Ovary (tissue), 9 donors: ENCODE measurements around the gene CAMKK2. TPM values are rescaled to one million over a fixed set of nuclear protein-coding genes. Genes with fewer than 3 reads are reported as not detected.
"Not testable (repeated sequence)": the region's sequence is repeated elsewhere in the genome, so short reads cannot be mapped to it uniquely, and the experiment has no call there.

Source experiments
- DNase-seq, 5 donors: peaks; one replicate each; pipeline ENCODE4 v3.0.0-alpha.2; 2019 to 2020
- H3K27ac ChIP-seq, 2 donors: fragments of 200-600 bp; one replicate each; pipeline versions ENCODE4 v1.5.1 to v1.8.0; 2019 to 2022
- H3K27me3 ChIP-seq: fragments of 200-600 bp; one replicate; pipeline ENCODE4 v1.8.0; 2022
- H3K36me3 ChIP-seq: fragments of 200-600 bp; sonication (generic); one replicate; pipeline ENCODE4 v1.5.1; 2019
- H3K4me1 ChIP-seq: one replicate; pipeline ENCODE4 v1.8.1; 2013; ENCODE audit warnings: mild to moderate bottlenecking, moderate library complexity; ENCODE audit not compliant: insufficient read depth
- H3K4me3 ChIP-seq: fragments of 200-600 bp; sonication (generic); one replicate; pipeline ENCODE4 v1.5.1; 2017
- H3K9me3 ChIP-seq, 2 donors: fragments of 200-600 bp in 1 of 2; sonication (generic) in 1 of 2; one replicate each; pipeline versions ENCODE4 v1.5.1 to v1.8.1; 2013 to 2019; ENCODE audit warnings: mild to moderate bottlenecking in 1 of 2, moderate library complexity in 1 of 2
- CTCF ChIP-seq, 3 donors: fragments of 450-650 bp in 2 of 3; fragments of 200-600 bp in 1 of 3; IDR thresholded peaks; one replicate each; pipeline versions ENCODE4 v1.5.1 to v1.8.0; 2016 to 2022; ENCODE audit warnings: antibody characterized with exemption in 3 of 3, mild to moderate bottlenecking in 1 of 3
- EP300 ChIP-seq: sonication (generic); formaldehyde crosslinking; IDR thresholded peaks from one replicate; pipeline ENCODE4 v1.6.1; 2017; ENCODE audit warnings: antibody characterized with exemption
- POLR2A ChIP-seq: fragments of 450-650 bp; IDR thresholded peaks from one replicate; pipeline ENCODE4 v1.6.1; 2017; ENCODE audit warnings: antibody characterized with exemption, mild to moderate bottlenecking, moderate library complexity
- WGBS, 3 donors: extraction: QIAGEN DNeasy Blood & Tissue Kit in 1 of 3; methylation state at CpG; one replicate each; pipeline versions ENCODE4 v1.1.5 to v1.1.7; 2013 to 2017; 5-methylcytosine and 5-hydroxymethylcytosine counted together
- intact Hi-C, 4 donors: fragments of 100-400 bp; cut with DNase I; formaldehyde crosslinking; loops; one replicate each; pipeline versions ENCODE4 v1.11.0 to v1.15.1; 2022 to 2023
- polyA plus RNA-seq, 2 donors: library from polyadenylated mRNA; stranded (reverse); fragments of 200-250 nt in 1 of 2; fragments of 350-450 nt in 1 of 2; fragmentation: Illumina TruSeq in 1 of 2; extraction: RNeasy Lipid Tissue Mini Kit (QIAGEN cat#74804) in 1 of 2; gene quantifications; one replicate each; pipeline ENCODE4 v1.2.3, GENCODE V29; 2013 to 2014
- total RNA-seq, 7 donors: library from RNA; depleted of rRNA in 2 of 7; stranded (reverse); fragments of >200 nt in 2 of 7; fragmentation: NEBNext Ultra II Directional in 3 of 7; extraction: Animal tissue kit (Norgen Biotek cat#: 25700) in 3 of 7; gene quantifications; one replicate each; pipeline versions ENCODE4 v1.1.0 to v1.2.4, GENCODE V29; 2016 to 2023
- donor health status: DM: no; HTN: no; CAD: no; lungs with moderate emphysema.
- donor health status: DM: no; HTN: no; CAD: no.
- donor health status: Bipolar disorder and iron deficiency.
- donor health status: DM: yes; HTN: yes; CAD: no.
- donor health status: DM: no; HTN: no; CAD: no.
- donor health status: DM: yes; HTN: yes; CAD: no.

CAMKK2 gene
- total and polyA plus RNA-seq, 9 donors: 19.0 to 44.6 (median 38.0) TPM

DNA sequence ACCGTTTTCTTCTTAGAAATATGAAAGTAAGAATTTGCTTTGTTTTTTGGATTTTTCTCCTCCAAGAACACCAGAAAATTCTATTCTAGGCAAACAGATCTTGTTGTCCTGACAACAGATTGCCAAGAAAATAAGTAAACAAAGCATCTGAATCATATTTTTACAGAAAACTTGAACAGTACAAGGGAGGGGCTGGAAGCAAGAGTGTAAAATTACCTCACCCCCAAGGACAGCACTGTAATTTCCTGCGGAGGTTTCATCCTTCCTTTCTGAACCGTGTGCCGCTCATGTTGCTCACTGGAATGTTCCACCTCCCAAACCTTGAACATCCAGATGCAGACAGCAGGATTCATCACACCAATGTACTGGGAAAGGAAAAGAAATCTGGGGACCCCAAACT lies 5.4 kb upstream of the CAMKK2 start:
- no peaks in the 10 kb centered on the region for H3K9me3 ChIP-seq
- intact Hi-C loops: no loop called here
- no peaks in the 10 kb centered on the region for H3K36me3 ChIP-seq
- no peak overlapping the region for H3K27ac ChIP-seq
- DNase-seq: no peak
- no peak overlapping the region for H3K4me3 ChIP-seq
- WGBS, 3 donors: 15 to 35% (median 21%) methylated on average over 4 of the region's 4 CpGs
- TF ChIP-seq POLR2A (no peak), CTCF (IDR thresholded peaks at IDR 0.05) (no peak), EP300 (no peak)
- H3K4me1 ChIP-seq: no peaks in the 10 kb centered on the region
- H3K27me3 ChIP-seq: no peaks in the 10 kb centered on the region

- H3K4me3 ChIP-seq: no peak overlapping the region
- DNase-seq: peak in 1 of 5 donors; percentile 13
- WGBS, 3 donors: 88 to 93% (median 90%) methylated on average over 4 of the region's 4 CpGs
- H3K9me3 ChIP-seq: no peaks in the 10 kb centered on the region
- TF ChIP-seq EP300: no peak
- TF ChIP-seq CTCF (IDR thresholded peaks at IDR 0.05): no peak
- no peak for TF ChIP-seq POLR2A
- H3K4me1 ChIP-seq: peaks cover 1% of the 10 kb centered on the region
- H3K27ac ChIP-seq: no peak overlapping the region
- H3K27me3 ChIP-seq: no peaks in the 10 kb centered on the region
- H3K36me3 ChIP-seq: no peaks in the 10 kb centered on the region
- intact Hi-C loops: no loop called here
Observed at GRCh38 chr12:121300083-121300819, 3.7 kb upstream of the CAMKK2 start.

DNA sequence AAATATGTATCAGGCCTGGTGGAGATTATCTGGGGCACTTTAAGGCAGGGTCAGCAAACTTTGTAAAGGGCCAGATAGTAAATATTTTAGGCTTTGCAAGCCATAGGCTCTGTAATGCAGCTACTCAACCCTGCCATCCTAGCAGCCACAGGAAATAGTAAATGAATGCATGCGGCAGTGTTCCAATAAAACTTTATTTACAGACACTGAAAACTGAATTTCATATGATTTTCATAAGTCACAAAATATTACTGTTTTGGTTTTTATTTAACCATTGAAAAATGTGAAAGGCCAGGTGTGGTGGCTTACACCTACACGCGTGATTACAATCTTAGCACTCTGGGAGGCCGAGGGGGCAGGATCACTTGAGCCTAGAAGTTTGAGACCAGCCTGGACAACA lies 3.2 kb upstream of the CAMKK2 start:
- Histone ChIP-seq H3K4me3 (no peak overlapping the region), H3K36me3 (no peaks in the 10 kb centered on the region), H3K27me3 (no peaks in the 10 kb centered on the region), H3K27ac (no peak overlapping the region), H3K9me3 (no peaks in the 10 kb centered on the region), H3K4me1 (peaks cover 4% of the 10 kb centered on the region)
- intact Hi-C loops: no loop called here
- WGBS, 3 donors: 91 to 94% (median 93%) methylated on average over 4 of the region's 4 CpGs
- TF ChIP-seq CTCF (IDR thresholded peaks at IDR 0.05): no peak
- TF ChIP-seq POLR2A: no peak
- no peak for TF ChIP-seq EP300
- DNase-seq: no peak

DNA sequence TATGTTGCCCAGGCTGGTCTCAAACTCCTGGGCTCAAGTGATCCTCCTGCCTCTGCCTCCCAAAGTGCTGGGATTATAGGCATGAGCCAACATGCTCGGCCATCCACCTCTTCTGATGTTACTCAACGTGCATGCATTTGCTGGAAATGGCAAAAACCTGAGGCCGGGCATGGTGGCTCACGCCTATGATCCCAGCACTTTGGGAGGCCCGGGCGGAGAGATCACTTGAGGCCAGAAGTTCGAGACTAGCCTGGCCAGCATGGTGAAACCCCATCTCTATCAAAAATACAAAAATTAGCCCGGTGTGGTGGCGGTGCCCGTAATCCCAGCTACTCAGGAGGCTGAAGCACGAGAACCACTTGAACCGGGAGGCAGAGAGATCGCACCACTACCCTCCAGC lies 1.9 kb upstream of the CAMKK2 start:
- H3K36me3 ChIP-seq, H3K27me3 ChIP-seq, H3K4me3 ChIP-seq, intact Hi-C loops, H3K4me1 ChIP-seq, H3K9me3 ChIP-seq, H3K27ac ChIP-seq: not testable (repeated sequence)
- WGBS, 3 donors: 95 to 96% (median 95%) methylated on average over 13 of the region's 13 CpGs
- DNase-seq: peak in 2 of 5 donors; percentile 16 to 33

- DNase-seq: no peak
- no peaks in the 10 kb centered on the region for H3K27me3 ChIP-seq
- peak overlapping the region; percentile 83 to 86 for H3K27ac ChIP-seq
- H3K9me3 ChIP-seq: no peaks in the 10 kb centered on the region
- no peak for TF ChIP-seq CTCF (IDR thresholded peaks at IDR 0.05)
- TF ChIP-seq POLR2A: no peak
- no peak for TF ChIP-seq EP300
- peak overlapping the region; percentile 85 for H3K4me3 ChIP-seq
- WGBS, 3 donors: 6 to 12% (median 7%) methylated on average over 21 of the region's 21 CpGs
- intact Hi-C loops: no loop called here
- H3K36me3 ChIP-seq: no peaks in the 10 kb centered on the region
- peaks cover 8% of the 10 kb centered on the region for H3K4me1 ChIP-seq
Observed at GRCh38 chr12:121297435-121297991, 1.0 kb upstream of the CAMKK2 start.
